GM12878 (cell line): ENCODE measurements around the gene ADAMTS2. TPM values are rescaled to one million over a fixed set of nuclear protein-coding genes. Genes with fewer than 3 reads are reported as not detected.

Experiments used
- ATAC-seq: fragments of 200-7000 bp; cut with Tn5 transposase; 3 replicates; pipeline ENCODE4 v1.9.1; 2020; ENCODE audit warnings: mild to moderate bottlenecking, moderate library complexity
- BruUV-seq: library from RNA; stranded (reverse); fragments of 400-500 nt; replicated peaks from 2 replicates; lab custom pipeline; 2021; lab: Mats Ljungman, UMichigan
- CTCF ChIA-PET: fragments of 300-600 bp; sonication (Branson Sonifier 250); formaldehyde crosslinking; extraction: SDS; loops from one replicate; lab custom pipeline; 2021; ENCODE audit warnings: inconsistent platforms; lab: Yijun Ruan, JAX
- POLR2A ChIA-PET: fragments of 350-600 bp; formaldehyde crosslinking; extraction: SDS; loops from one replicate; lab custom pipeline; 2021; ENCODE audit warnings: inconsistent platforms; lab: Charles Lee
- RAD21 ChIA-PET: fragments of 300-600 bp; sonication (Branson Sonifier 250); formaldehyde crosslinking; loops from one replicate; lab custom pipeline; 2023; ENCODE audit warnings: antibody characterized with exemption; ENCODE audit not compliant: unreplicated experiment; lab: Charles Lee
- SMC1A ChIA-PET: fragments of 300-600 bp; sonication (Branson Sonifier 250); formaldehyde crosslinking; loops from one replicate; lab custom pipeline; 2023; ENCODE audit not compliant: unreplicated experiment, uncharacterized antibody; lab: Charles Lee
- DNase-seq: peaks from one replicate; pipeline ENCODE4 v3.0.0-alpha.2; 2011; ENCODE audit warnings: low read depth, low spot score
- FAIRE-seq: peaks from 3 replicates; lab custom pipeline; 2011; peaks lifted over from hg19 to GRCh38; lab: Jason Lieb, UNC
- H2AFZ ChIP-seq: 2 replicates; pipeline ENCODE4 v1.6.0; 2011; ENCODE audit warnings: low read depth, low read length, control low read depth; ENCODE audit not compliant: control insufficient read depth
- H3K27ac ChIP-seq: 2 replicates; pipeline ENCODE4 v1.5.1; 2011; ENCODE audit warnings: control low read depth; ENCODE audit not compliant: control insufficient read depth, insufficient read depth
- H3K27me3 ChIP-seq, 2 experiments: replicated peaks in 1 of 2; 2 replicates each; pipeline versions ENCODE4 v1.6.0 to v1.6.1; 2011; ENCODE audit warnings: low read length in 1 of 2; ENCODE audit not compliant: control insufficient read depth in 2 of 2, insufficient read depth in 2 of 2
- H3K36me3 ChIP-seq, 2 experiments: 2 replicates each; pipeline ENCODE4 v1.5.1; 2011; ENCODE audit warnings: low read length in 1 of 2; ENCODE audit not compliant: control insufficient read depth in 2 of 2, insufficient read depth in 2 of 2
- H3K4me1 ChIP-seq: 2 replicates; pipeline ENCODE4 v1.6.1; 2011; ENCODE audit warnings: mild to moderate bottlenecking, low read length, moderate library complexity, mixed read lengths; ENCODE audit not compliant: control insufficient read depth, insufficient read depth
- H3K4me2 ChIP-seq: 2 replicates; pipeline ENCODE4 v1.6.0; 2011; ENCODE audit warnings: control low read depth; ENCODE audit not compliant: control insufficient read depth, insufficient read depth
- H3K4me3 ChIP-seq: fragments of 200-600 bp; sonication (generic); 2 replicates; pipeline ENCODE4 v1.5.1; 2016
- H3K79me2 ChIP-seq: 2 replicates; pipeline ENCODE4 v1.6.0; 2011; ENCODE audit warnings: low read length; ENCODE audit not compliant: control insufficient read depth, insufficient read depth
- H3K9ac ChIP-seq: 2 replicates; pipeline ENCODE4 v1.8.0; 2011; ENCODE audit warnings: low read length, control low read depth, mixed read lengths; ENCODE audit not compliant: control insufficient read depth, insufficient read depth
- H3K9me3 ChIP-seq: replicated peaks from 3 replicates; pipeline ENCODE4 v1.5.1; 2011; ENCODE audit warnings: mild to moderate bottlenecking, low read length; ENCODE audit not compliant: control insufficient read depth, insufficient read depth
- H4K20me1 ChIP-seq: 2 replicates; pipeline ENCODE4 v1.6.0; 2011; ENCODE audit not compliant: control insufficient read depth, insufficient read depth
- ATF7 ChIP-seq: fragments of 450-650 bp; IDR thresholded peaks from 2 replicates; pipeline ENCODE4 v1.6.1; 2016; ENCODE audit warnings: low read depth, mild to moderate bottlenecking
- BCL11A ChIP-seq: IDR thresholded peaks from 2 replicates; pipeline ENCODE4 v1.6.1; 2011; ENCODE audit warnings: low read depth, low read length
- CREM ChIP-seq: IDR thresholded peaks from 2 replicates; pipeline ENCODE4 v1.6.1; 2014; ENCODE audit warnings: antibody characterized with exemption, low read depth
- EGR1 ChIP-seq, 2 experiments: IDR thresholded peaks; 1 replicate in 1 of 2; 2 replicates in 1 of 2; pipeline ENCODE4 v1.6.1; 2011 to 2012; ENCODE audit warnings: low read depth in 2 of 2, low read length in 2 of 2, borderline replicate concordance in 1 of 2, mild to moderate bottlenecking in 1 of 2, moderate library complexity in 1 of 2
- HCFC1 ChIP-seq: fragments of 150-350 bp; IDR thresholded peaks from 2 replicates; pipeline ENCODE4 v1.6.1; 2014; ENCODE audit warnings: low read length
- KLF5 ChIP-seq: fragments of 450-650 bp; IDR thresholded peaks from 2 replicates; pipeline ENCODE4 v1.6.1; 2014; ENCODE audit warnings: mild to moderate bottlenecking; ENCODE audit not compliant: partially characterized antibody
- NFYA ChIP-seq: IDR thresholded peaks from 2 replicates; pipeline ENCODE4 v1.6.1; 2011; ENCODE audit warnings: low read depth, mild to moderate bottlenecking, low read length, improper control_type of control experiment, borderline replicate concordance
- PKNOX1 ChIP-seq: fragments of 450-650 bp; IDR thresholded peaks from 2 replicates; pipeline ENCODE4 v1.6.1; 2016; ENCODE audit warnings: mild to moderate bottlenecking
- POU2F2 ChIP-seq: IDR thresholded peaks from 3 replicates; pipeline ENCODE4 v1.6.1; 2011; ENCODE audit warnings: low read depth, mild to moderate bottlenecking, low read length, borderline replicate concordance
- RB1 ChIP-seq: fragments of 450-650 bp; formaldehyde crosslinking; IDR thresholded peaks from 2 replicates; pipeline ENCODE4 v1.6.1; 2017; ENCODE audit warnings: mild to moderate bottlenecking, borderline replicate concordance
- RUNX3 ChIP-seq: IDR thresholded peaks from 2 replicates; pipeline ENCODE4 v1.6.1; 2012; ENCODE audit warnings: low read length, inconsistent platforms
- SUZ12 ChIP-seq: fragments of 200-600 bp; sonication (generic); IDR thresholded peaks from one replicate; pipeline ENCODE4 v1.6.1; 2018; ENCODE audit warnings: antibody characterized with exemption, mild to moderate bottlenecking; ENCODE audit not compliant: unreplicated experiment
- YY1 ChIP-seq: IDR thresholded peaks from 2 replicates; pipeline ENCODE4 v1.6.1; 2011; ENCODE audit warnings: low read depth, mild to moderate bottlenecking, low read length
- ZBTB11 ChIP-seq: fragments of 450-650 bp; formaldehyde crosslinking; IDR thresholded peaks from 2 replicates; pipeline ENCODE4 v1.5.0; 2022; ENCODE audit warnings: mild to moderate bottlenecking, missing genetic modification characterization
- ZBTB33 ChIP-seq: fragments of 450-650 bp; IDR thresholded peaks from 2 replicates; pipeline ENCODE4 v1.6.1; 2017; ENCODE audit warnings: mild to moderate bottlenecking
- WGBS: methylation state at CpG from one replicate; pipeline ENCODE4 v1.1.6; 2016; ENCODE audit warnings: low lambda C conversion rate; ENCODE audit not compliant: insufficient replicate concordance, insufficient coverage; ENCODE audit errors: missing lambda C conversion rate; 5-methylcytosine and 5-hydroxymethylcytosine counted together
- in situ Hi-C: fragments of 300-500 bp; cut with MboI; formaldehyde crosslinking; loops from 9 replicates; pipeline ENCODE4 v1.14.3; 2018; ENCODE audit warnings: mixed read lengths
- intact Hi-C: fragments of 100-400 bp; cut with micrococcal nuclease; formaldehyde crosslinking; loops from one replicate; pipeline ENCODE4 v1.14.2; 2022; ENCODE audit not compliant: unreplicated experiment
- polyA plus RNA-seq, 11 experiments: library from polyadenylated mRNA; depleted of rRNA in 4 of 11; unstranded in 6 of 11; stranded (reverse) in 5 of 11; fragments of >200 nt; fragmentation: Nextera tagmentation in 4 of 11; fragmentation: Illumina TruSeq in 1 of 11; extraction: Ambion mirVana in 4 of 11; extraction: Trizol in 1 of 11; gene quantifications; 1 replicate in 1 of 11; 2 replicates in 10 of 11; pipeline versions ENCODE4 v1.2.1 to v1.2.3, GENCODE V29; 2011 to 2016; ENCODE audit warnings: inconsistent platforms in 2 of 11, missing spikeins in 2 of 11, low read depth in 1 of 11
- total RNA-seq, 4 experiments: library from RNA; depleted of rRNA in 3 of 4; stranded (reverse); fragments of >200 nt in 3 of 4; fragmentation: Illumina TruSeq in 1 of 4; extraction: Trizol in 1 of 4; gene quantifications; 2 replicates each; pipeline versions ENCODE4 v1.2.1 to v1.2.3, GENCODE V29; 2013 to 2021

ADAMTS2 gene
- total and polyA plus RNA-seq, 10 of the 15 experiments (the other 5 are each of a cell fraction or from before 2014, with no cell fraction given), result 0.03 to 0.05 TPM; not detected in 8

- no peak for TF ChIP-seq CREM
- no peak for TF ChIP-seq PKNOX1
- TF ChIP-seq NFYA, result no peak
- no peak for TF ChIP-seq SUZ12
- no peak for TF ChIP-seq RB1
- TF ChIP-seq EGR1 (IDR thresholded peaks at IDR 0.05; ENCODE audit: borderline replicate concordance in 1 of 2, low read depth in 2 of 2, low read length in 2 of 2), result no peak
- TF ChIP-seq KLF5, result no peak
- no peak for TF ChIP-seq ATF7
- TF ChIP-seq ZBTB33, result no peak
- TF ChIP-seq ZBTB11, result no peak
- TF ChIP-seq YY1, result no peak
- TF ChIP-seq POU2F2, result no peak
- TF ChIP-seq RUNX3, result no peak
- no peak for TF ChIP-seq BCL11A
- TF ChIP-seq HCFC1, result no peak
- TF ChIP-seq, all 136 proteins: peak for 0
- ChIA-PET CTCF (no interaction called here), POLR2A (no interaction called here), SMC1A (no interaction called here), RAD21 (no interaction called here)
- ATAC-seq (no peak), DNase-seq (no peak), FAIRE-seq (no peak)
- no peak overlapping the region for H3K27ac ChIP-seq
- H3K9me3 ChIP-seq, result peaks cover 6% of the 10 kb centered on the region; the same call in 1 of the 3 replicates
- H3K27me3 ChIP-seq, result no peaks in the 10 kb centered on the region
- H3K79me2 ChIP-seq, result no peaks in the 10 kb centered on the region
- H2AFZ ChIP-seq, result no peak overlapping the region
- H3K4me1 ChIP-seq, result no peaks in the 10 kb centered on the region
- no peak overlapping the region for H3K4me2 ChIP-seq
- no peak overlapping the region for H3K9ac ChIP-seq
- 82% methylated on average over 19 of the region's 19 CpGs for WGBS
- no peaks in the 10 kb centered on the region for H4K20me1 ChIP-seq
- no TSS peak for BruUV-seq
- H3K4me3 ChIP-seq, result no peak overlapping the region
- no peaks in the 10 kb centered on the region for H3K36me3 ChIP-seq
- in situ Hi-C loops, result no loop called here
- intact Hi-C loops, result no loop called here
Observed at GRCh38 chr5:179061025-179061424, 284.2 kb downstream of the ADAMTS2 start.
